Panc1 (cell line): Measurements from ENCODE around the gene CSTF2T. TPM values are rescaled to one million over a fixed set of nuclear protein-coding genes. Genes with fewer than 3 reads are reported as not detected.

Experiments
- ATAC-seq: fragments of 200-7000 bp; cut with Tn5 transposase; 2 replicates; pipeline ENCODE4 v1.9.1; 2020; ENCODE audit warnings: mild to moderate bottlenecking, moderate library complexity
- BruUV-seq: library from RNA; stranded (reverse); fragments of 400-500 nt; replicated peaks from 2 replicates; lab custom pipeline; 2021; lab: Mats Ljungman, UMichigan
- CTCF ChIA-PET: fragments of 300-600 bp; sonication (Branson Sonifier 250); formaldehyde crosslinking; loops from one replicate; lab custom pipeline; 2022; ENCODE audit warnings: antibody characterized with exemption; lab: Charles Lee
- POLR2A ChIA-PET: fragments of 300-600 bp; sonication (Branson Sonifier 250); formaldehyde crosslinking; loops from one replicate; lab custom pipeline; 2022; ENCODE audit warnings: antibody characterized with exemption; lab: Charles Lee
- DNase-seq: peaks from one replicate; pipeline ENCODE4 v3.0.0-alpha.2; 2010; ENCODE audit warnings: low read depth, low spot score
- H3K27ac ChIP-seq: 2 replicates; pipeline ENCODE4 v1.5.1; 2011; ENCODE audit warnings: mild to moderate bottlenecking, low read length, inconsistent platforms
- H3K27me3 ChIP-seq: fragments of 200-500 bp; sonication (Bioruptor generic); 2 replicates; pipeline ENCODE4 v1.6.0; 2014; ENCODE audit warnings: low read length, inconsistent platforms; ENCODE audit not compliant: control insufficient read depth, insufficient read depth
- H3K36me3 ChIP-seq: fragments of 200-500 bp; sonication (Bioruptor generic); 2 replicates; pipeline ENCODE4 v1.5.1; 2014; ENCODE audit warnings: inconsistent platforms, mild to moderate bottlenecking, low read length, moderate library complexity; ENCODE audit not compliant: control insufficient read depth, insufficient read depth
- H3K4me1 ChIP-seq: 2 replicates; pipeline ENCODE4 v1.5.1; 2011; ENCODE audit warnings: inconsistent platforms, mild to moderate bottlenecking, low read length, moderate library complexity; ENCODE audit not compliant: control insufficient read depth, insufficient read depth
- H3K4me3 ChIP-seq, 2 experiments: 2 replicates each; pipeline ENCODE4 v1.5.1; 2011 to 2012; ENCODE audit warnings: low read depth in 2 of 2, low read length in 2 of 2, mild to moderate bottlenecking in 2 of 2, inconsistent platforms in 1 of 2, moderate library complexity in 1 of 2
- H3K9me3 ChIP-seq: fragments of 200-500 bp; sonication (Bioruptor generic); 2 replicates; pipeline ENCODE4 v1.5.1; 2014; ENCODE audit warnings: low read depth, mild to moderate bottlenecking, inconsistent platforms, low read length, moderate library complexity; ENCODE audit not compliant: control insufficient read depth, insufficient read depth
- CTCF ChIP-seq: fragments of 450-650 bp; IDR thresholded peaks from 2 replicates; pipeline ENCODE4 v1.5.1; 2017; ENCODE audit warnings: mild to moderate bottlenecking
- POLR2AphosphoS5 ChIP-seq: IDR thresholded peaks from 2 replicates; pipeline ENCODE4 v1.6.1; 2012; ENCODE audit warnings: mild to moderate bottlenecking, low read depth, low read length, moderate library complexity
- SIN3A ChIP-seq: IDR thresholded peaks from 2 replicates; pipeline ENCODE4 v1.6.1; 2012; ENCODE audit warnings: low read depth, mild to moderate bottlenecking, low read length, moderate library complexity, borderline replicate concordance; ENCODE audit not compliant: insufficient read depth
- TCF7L2 ChIP-seq: IDR thresholded peaks from 2 replicates; pipeline ENCODE4 v1.6.1; 2011; ENCODE audit warnings: mild to moderate bottlenecking, low read depth, low read length, inconsistent platforms
- in situ Hi-C: cut with HindIII; loops from 2 replicates; pipeline ENCODE4 v1.10.0; 2016; ENCODE audit warnings: low sequenced_read_pairs, low pct_unique_long_range_greater_than_20kb
- intact Hi-C: fragments of 100-400 bp; cut with micrococcal nuclease; formaldehyde crosslinking; loops from one replicate; pipeline ENCODE4 v1.10.0; 2022; ENCODE audit not compliant: unreplicated experiment
- total RNA-seq: library from RNA; stranded (reverse); gene quantifications from one replicate; pipeline ENCODE4 v1.2.1, GENCODE V29; 2021; ENCODE audit not compliant: unreplicated experiment
- TF ChIP-seq, protein P1 (sequence below), 2 experiments: IDR thresholded peaks; 2 replicates each; pipeline ENCODE4 v1.6.1; 2011 to 2012; ENCODE audit warnings: low read depth in 2 of 2, control low read depth in 1 of 2, low read length in 1 of 2, mild to moderate bottlenecking in 1 of 2, moderate library complexity in 1 of 2; ENCODE audit not compliant: insufficient read depth in 1 of 2

CSTF2T gene
- total RNA-seq, 1 experiment from 2014 or later, result 20.8 TPM

- ChIA-PET CTCF (no interaction called here), POLR2A (no interaction called here)
- no peak for DNase-seq
- ATAC-seq, result no peak
- no peaks in the 10 kb centered on the region for H3K36me3 ChIP-seq
- in situ Hi-C loops (no loop called here), intact Hi-C loops (no loop called here)
- no peaks in the 10 kb centered on the region for H3K4me1 ChIP-seq
- H3K27ac ChIP-seq, result no peak overlapping the region
- BruUV-seq, result no TSS peak
- no peak for TF ChIP-seq TCF7L2
- TF ChIP-seq, protein P1, sequence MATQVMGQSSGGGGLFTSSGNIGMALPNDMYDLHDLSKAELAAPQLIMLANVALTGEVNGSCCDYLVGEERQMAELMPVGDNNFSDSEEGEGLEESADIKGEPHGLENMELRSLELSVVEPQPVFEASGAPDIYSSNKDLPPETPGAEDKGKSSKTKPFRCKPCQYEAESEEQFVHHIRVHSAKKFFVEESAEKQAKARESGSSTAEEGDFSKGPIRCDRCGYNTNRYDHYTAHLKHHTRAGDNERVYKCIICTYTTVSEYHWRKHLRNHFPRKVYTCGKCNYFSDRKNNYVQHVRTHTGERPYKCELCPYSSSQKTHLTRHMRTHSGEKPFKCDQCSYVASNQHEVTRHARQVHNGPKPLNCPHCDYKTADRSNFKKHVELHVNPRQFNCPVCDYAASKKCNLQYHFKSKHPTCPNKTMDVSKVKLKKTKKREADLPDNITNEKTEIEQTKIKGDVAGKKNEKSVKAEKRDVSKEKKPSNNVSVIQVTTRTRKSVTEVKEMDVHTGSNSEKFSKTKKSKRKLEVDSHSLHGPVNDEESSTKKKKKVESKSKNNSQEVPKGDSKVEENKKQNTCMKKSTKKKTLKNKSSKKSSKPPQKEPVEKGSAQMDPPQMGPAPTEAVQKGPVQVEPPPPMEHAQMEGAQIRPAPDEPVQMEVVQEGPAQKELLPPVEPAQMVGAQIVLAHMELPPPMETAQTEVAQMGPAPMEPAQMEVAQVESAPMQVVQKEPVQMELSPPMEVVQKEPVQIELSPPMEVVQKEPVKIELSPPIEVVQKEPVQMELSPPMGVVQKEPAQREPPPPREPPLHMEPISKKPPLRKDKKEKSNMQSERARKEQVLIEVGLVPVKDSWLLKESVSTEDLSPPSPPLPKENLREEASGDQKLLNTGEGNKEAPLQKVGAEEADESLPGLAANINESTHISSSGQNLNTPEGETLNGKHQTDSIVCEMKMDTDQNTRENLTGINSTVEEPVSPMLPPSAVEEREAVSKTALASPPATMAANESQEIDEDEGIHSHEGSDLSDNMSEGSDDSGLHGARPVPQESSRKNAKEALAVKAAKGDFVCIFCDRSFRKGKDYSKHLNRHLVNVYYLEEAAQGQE (IDR thresholded peaks at IDR 0.05; ENCODE audit: insufficient read depth in 1 of 2, low read depth in 2 of 2, low read length in 1 of 2), result no peak
- TF ChIP-seq CTCF, result no peak
- TF ChIP-seq POLR2AphosphoS5, result no peak
- no peak for TF ChIP-seq SIN3A
- no peaks in the 10 kb centered on the region for H3K27me3 ChIP-seq
- H3K9me3 ChIP-seq, result no peaks in the 10 kb centered on the region
- no peak overlapping the region for H3K4me3 ChIP-seq
Measured at GRCh38 chr10:51653025-51653424, 46.4 kb downstream of the CSTF2T start.

- CTCF ChIA-PET, result no interaction called here
- H3K27me3 ChIP-seq, result no peaks in the 10 kb centered on the region
- no peaks in the 10 kb centered on the region for H3K4me1 ChIP-seq
- intact Hi-C loops, result no loop called here
- no peak for TF ChIP-seq CTCF
- TF ChIP-seq TCF7L2, result no peak
- TF ChIP-seq SIN3A, result no peak
- no peak for TF ChIP-seq POLR2AphosphoS5
- TF ChIP-seq, protein P1 (IDR thresholded peaks at IDR 0.05; ENCODE audit: insufficient read depth in 1 of 2, low read depth in 2 of 2, low read length in 1 of 2), result no peak
- H3K9me3 ChIP-seq, result no peaks in the 10 kb centered on the region
- no TSS peak for BruUV-seq
- in situ Hi-C loops, result no loop called here
- H3K36me3 ChIP-seq, result no peaks in the 10 kb centered on the region
- H3K27ac ChIP-seq, result no peak overlapping the region
- H3K4me3 ChIP-seq, result no peak overlapping the region
- ATAC-seq (no peak), DNase-seq (no peak)
- POLR2A ChIA-PET, result no interaction called here
Measured at GRCh38 chr10:51651063-51651462, 48.3 kb downstream of the CSTF2T start.
